NCI-H524 (cell line): ENCODE results near the gene CPNE2.
"Not testable (repeated sequence)": the region's sequence is repeated elsewhere in the genome, so short reads cannot be mapped to it uniquely, and the experiment has no call there.

ENCODE experiments used
- DNase-seq, 2 experiments: peaks; one replicate each; lab custom pipeline; 2025; lab: John Stamatoyannopoulos, UW

The CPNE2 gene

DNA sequence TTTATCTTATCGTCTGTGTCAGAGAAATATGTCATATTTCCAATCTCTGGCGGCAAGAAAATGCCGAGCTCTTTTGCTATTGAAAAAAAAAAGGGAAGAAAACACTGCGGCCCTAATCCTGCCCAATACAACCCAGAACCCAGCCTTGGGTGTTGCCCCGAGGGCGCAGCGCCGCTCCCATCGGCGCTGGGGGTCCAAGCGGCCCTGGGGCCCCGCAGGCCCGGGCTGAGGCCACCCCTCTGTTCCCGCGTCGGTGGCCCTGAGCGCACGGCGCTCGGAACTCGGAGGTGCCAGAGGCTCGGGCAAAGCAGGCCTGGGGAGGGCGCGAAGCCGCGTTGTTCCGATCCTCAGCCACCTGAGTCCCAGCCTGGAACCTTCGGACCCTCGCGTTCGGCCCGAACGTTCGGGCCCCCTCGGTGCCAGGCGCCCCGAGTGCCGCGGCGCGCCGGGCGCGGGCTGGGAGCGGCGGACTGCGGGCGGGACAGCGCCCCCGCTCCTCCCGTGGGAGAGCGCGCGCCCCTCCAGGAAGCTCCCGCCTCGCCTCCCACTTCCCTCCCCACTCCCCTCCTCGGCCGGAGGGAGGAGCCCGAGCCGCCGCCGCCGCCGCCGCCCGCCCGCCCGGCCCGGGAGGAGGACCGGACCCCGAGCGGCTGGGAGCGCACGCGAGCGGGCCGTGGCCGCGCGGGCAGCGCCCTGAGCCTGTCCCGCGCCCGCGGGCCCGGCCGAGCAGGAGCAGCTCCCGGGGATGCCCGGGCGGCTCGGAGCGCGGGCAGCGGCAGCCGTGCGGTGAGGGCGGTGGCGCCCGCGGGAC lies at the start of gene CPNE2:
Gene CPNE2 (plus strand): TSS at position 609 of the 811 bp plus-strand sequence. CDS start 18,160 bp downstream, outside the sequence.
- peak; percentile 35 to 53 for DNase-seq

DNA sequence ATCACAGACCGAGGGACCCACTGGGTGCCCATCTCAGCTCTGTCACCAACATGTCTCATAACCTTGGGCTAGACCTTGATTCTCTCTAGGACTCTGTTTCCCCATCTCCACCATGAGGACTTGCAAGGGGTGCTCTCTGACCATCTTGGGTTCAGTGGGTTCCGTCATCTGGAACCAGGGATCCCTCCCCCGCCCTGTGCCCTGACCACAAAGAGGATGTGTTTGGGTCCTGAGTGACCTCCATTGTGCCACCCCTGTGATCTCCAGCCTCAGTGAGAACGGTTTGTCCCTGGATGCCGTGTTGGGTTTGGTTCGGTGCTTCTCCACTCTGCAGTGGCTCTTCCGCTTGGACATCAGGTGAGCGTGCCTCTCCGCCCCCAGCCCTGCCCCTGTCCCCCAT lies 49.1 kb upstream of the CPNE2 start:
- no peak for DNase-seq

DNA sequence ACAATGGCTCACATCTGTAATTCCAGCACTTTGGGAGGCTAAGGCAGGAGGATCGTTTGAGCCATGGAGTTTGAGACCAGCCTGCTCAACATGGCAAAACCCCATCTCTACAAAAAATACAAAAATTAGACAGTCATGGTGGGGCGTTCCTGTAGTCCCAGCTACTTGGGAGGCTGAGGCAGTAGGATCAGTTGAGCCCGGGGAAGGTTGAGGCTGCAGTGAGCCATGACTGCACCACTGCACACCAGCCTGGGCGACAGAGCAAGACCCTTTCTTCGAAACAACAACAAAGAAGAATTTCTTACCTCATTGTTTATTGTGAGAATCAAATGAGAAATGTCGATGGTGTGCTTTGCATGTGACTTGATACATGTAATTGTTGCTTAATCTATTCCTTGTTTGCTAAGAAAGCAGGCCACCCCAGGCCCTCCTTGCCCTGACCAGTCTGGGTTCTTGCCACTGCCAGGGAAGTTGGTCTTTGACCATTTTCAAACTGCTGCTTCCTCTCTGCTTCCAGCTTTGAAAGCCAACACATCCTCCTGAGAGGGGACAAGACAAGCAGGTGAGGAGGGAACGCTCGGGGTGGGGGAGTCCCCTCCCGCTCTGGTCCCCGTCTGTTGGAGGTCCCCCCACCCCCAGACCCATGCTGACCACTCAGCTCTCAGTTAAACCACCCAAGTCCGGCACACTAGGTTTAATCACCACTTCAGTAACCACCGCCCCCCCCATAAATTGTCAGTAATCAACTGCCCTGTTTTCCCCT lies 47.3 kb upstream of the CPNE2 start:
- DNase-seq: no peak

DNA sequence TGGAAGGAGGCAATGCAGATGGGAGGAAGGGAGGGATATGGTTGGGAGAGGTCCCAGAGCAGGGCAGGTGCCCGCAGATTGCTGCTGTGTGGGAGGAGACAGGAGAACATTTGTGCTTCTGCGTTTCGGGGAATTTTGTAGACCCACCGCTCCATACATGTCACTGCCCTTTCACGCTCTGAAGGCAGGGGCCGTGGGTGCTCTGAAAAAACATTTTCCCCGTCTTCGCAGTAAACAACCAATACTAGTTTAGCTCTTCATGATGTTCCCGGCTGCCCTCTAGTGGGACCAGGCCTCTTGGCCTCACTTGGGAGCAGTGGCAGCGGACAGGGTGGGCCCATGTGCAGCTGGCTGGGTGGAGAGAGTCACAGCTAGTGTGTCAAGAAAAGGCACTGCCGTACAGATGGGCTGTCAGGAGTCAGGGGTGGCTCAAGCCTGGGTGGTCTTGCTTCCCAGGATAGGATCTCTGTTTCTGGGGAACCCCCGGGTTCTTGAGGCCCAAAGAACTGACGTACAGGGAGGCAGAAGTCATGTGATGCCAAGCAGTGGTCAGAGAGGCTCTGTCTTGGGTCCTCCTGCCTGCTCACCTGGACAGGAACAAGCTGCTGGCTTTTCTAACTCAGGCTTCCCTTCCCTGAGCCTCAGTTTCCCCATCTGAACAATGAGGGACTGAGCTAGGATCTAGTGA lies 46.5 kb upstream of the CPNE2 start:
- peak; percentile 20 to 76 for DNase-seq

DNA sequence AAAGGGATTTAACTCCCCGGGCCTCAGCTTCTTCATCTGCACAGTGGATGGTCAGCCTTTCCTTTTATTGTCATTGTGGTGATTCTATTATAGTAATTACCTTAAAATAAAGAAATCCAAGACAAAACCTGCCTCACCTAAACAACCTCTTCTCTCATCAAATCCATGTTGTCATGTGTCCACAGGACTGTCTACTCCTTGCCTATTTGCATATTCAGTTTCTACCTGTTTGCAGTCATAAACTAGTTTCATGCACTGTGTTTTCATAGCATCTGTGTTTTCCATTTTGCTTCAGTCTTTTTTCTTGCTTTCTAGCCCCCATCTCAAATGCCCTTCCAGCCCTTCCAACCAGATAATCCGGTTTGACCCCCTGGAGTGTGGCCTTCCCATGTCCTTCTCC lies 44.3 kb upstream of the CPNE2 start:
- DNase-seq: no peak

DNA sequence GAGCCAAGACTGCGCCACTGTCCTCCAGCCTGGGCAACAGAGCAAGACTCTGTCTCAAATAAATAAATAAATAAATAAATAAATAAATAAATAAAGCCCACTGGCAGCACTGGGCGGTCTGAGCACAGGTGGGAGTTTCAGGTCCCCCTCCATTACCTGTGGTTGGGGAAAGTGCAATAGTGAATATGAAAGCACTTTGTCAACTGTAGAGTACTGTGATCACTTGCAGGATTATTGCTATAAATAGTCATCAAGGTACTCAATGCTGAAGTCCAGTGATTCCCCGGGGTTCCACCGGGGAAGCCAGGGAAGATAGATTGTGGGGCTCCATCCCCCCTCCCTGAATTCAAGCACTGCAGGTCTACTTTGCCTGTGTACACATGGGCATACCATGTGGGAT lies 42.7 kb upstream of the CPNE2 start:
- DNase-seq: no peak

DNA sequence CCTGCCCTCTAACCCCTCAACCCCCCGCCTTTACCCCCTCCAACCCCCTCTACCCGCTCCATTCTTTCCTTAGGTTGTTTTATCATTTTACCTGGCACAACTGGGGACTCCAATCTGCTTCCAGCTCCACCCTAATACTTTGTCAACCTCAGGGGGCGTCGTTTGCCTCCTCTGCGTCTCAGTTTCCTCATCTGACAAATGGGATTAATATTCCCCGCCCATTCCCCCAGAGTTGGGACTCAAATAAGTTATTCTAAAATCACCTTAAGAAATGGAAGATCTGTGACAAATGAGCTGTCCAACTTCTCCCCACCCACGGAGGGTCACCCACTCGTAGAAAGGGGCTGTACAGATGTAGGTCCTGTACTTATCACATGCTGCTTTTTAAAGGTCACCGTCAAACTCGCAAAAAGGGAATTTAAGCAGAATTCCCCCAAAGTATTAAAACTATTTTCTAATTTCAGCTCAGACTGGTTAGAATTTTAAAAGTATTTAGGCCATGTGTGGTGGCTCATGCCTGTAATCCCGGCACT lies 40.6 kb upstream of the CPNE2 start:
- no peak for DNase-seq

DNA sequence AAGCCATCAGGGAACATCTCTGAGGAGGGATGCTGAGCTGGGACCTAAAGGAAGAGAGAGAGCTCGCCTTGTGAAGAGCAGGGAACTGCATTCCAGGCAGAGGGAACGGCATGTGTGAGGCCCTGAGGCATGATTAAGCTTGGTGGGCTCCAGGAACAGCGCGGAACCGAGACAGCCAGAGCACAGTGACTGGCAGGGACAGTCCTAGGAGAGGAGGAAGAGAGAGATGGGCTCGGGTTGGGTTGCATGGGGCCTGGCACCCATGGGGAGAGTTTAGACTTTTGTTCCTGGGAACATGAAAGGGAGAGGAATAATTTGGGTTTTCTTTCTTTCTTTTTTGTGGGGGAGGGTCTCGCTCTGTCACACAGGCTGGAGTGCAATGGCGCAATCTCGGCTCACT lies 39.2 kb upstream of the CPNE2 start:
- no peak for DNase-seq

DNA sequence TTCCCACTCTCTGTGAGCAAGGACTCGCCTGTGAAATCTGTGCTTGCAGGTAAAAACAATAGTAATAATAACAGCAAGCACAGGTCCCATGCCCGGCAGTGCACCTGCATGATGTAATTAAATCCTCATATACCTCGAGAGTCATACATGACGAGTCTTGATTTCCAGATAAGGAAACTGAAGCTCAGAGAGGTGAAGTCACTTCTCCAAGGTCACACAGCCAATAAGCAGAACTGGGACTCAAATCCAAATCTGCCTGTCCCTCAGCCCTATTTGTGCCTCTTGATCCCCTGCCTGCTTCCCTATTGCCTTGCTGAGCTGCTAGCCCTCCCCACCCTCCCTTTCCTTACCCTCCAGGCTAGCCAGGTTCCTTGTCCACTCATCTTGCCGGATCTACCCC lies 38.0 kb upstream of the CPNE2 start:
- no peak for DNase-seq

DNA sequence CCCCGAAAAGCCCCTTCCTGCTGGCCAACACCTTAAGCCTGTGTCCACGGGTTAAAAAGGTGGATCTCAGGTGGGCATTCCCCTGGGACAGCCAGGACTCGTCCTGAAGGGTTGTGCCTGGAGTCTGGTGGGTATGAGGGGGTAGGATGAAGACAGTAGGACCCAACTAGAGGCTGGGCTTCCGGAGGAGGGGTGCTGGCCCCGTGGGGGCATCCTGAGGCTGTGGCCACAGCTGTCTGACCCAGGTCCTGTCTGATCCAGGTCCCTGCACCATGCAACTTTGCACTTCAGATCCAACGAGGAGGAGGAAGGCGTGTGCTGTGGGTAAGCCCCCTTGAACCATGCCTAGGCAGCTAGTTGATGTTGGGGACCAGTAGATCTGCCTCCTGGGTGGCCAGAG lies 37.6 kb upstream of the CPNE2 start:
- no peak for DNase-seq

DNA sequence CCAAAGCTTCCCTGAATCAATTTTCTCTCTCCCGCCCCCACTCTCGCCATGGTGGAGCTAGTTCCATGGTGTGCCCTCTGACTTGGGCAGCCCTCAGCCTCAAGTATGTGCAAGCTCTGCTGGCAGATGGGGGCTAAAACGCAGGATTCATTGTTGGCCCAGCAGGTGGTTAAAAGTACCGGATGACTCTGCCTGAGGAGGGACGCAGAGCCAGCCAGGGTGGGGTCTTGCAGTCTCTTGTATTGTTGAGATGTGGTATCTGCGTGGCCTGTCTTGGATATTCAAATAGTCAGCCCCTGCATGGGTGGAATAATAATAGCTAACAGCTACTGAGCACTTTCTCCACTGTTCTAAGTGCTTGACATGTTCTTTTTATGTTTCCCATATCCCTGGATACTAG lies 36.7 kb upstream of the CPNE2 start:
- DNase-seq: peak in 1 of 2 experiments; percentile 33

DNA sequence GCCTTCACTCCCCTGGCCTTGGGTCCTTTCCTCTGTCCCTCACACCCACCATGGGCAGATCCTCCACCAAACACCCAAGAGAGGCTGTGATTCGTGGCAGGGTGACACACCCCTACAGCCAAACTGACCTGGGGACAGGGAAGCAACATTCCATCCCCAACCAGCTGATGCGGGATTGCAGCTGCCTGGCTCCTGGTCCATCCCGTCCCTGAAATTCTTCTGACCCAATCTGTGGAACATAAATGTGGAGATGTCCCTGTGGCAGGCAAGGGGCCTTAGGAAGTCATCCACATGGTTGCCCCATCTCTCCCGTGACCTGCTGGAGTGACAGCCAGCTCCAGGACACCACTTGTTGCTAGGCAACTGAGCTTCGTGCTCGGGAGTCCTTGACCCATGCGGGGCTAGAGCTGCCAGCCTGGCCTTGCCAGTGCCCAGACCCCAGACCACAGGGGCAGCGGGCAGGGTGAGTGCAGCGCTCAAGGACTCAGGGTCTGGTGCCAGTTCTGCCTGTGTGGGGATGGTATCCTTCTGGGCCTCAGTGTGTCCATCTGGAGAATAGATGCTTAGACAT lies 34.0 kb upstream of the CPNE2 start:
- DNase-seq: no peak

DNA sequence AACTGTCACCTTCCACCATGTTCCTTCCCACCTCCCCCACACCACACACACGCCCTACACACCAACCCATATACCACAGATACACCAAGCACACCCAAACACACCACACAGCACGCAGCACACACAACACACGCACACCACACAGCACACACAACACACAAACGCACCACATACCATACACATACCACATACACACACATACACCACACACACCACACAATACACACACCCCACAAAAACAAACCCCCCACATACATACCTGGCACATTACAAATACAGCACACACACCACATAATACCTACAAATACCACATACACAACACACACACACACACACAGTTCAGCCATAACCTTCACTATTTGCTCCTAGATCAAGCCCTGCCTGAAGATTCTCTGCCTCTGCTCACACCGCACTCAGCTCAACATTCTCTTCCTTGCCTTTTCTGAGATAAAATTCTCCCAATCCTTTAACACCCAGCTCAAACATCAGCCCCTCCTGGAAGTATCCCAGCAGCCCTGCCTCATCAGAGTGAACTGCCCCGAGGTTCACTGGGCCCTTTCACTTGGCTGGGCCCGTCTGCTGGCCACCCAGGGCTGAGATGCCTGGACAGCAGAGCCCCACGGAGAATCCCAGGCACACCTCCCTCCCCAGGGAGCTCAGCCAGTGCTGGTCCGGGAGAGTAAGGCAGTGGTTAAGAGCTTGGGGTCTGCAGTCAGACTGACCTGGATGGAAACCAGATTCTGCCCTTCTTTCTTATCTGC lies 31.9 kb upstream of the CPNE2 start:
- DNase-seq: no peak

DNA sequence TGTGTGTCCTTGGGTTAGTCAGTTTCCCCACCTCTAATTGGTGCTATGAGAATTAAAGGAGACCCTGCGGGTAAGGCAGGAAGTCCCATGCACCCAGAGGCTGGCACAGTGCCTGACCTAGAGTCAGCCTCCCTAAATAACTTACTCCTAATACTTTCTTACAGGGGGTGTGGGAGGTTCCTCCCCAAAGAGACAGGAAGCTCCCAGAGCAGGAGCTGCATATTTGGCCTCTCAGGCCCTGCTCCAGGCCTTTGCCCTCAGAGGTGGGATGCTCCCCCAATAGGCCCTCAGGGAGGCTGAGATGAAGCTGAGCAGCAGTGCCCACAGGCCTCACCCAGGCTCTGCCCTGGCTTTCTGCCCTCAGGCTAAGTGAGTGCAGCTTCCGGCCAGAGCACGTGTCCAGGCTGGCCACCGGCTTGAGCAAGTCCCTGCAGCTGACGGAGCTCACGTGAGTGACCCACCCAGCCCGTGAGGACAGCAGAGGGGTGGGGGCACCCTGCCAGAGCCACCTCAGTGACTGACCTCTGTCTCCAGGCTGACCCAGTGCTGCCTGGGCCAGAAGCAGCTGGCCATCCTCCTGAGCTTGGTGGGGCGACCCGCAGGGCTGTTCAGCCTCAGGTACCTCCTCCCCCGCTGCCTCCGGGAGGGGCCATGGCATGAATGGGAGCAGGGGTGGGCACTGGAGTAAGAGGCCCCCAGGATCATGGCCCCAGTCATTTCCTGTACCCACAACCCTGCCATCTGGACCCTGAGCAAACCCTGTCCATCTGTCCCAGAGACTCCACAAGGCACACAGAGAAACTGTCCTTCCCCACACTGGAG lies 31.1 kb upstream of the CPNE2 start:
- peak; percentile 61 to 80 for DNase-seq

DNA sequence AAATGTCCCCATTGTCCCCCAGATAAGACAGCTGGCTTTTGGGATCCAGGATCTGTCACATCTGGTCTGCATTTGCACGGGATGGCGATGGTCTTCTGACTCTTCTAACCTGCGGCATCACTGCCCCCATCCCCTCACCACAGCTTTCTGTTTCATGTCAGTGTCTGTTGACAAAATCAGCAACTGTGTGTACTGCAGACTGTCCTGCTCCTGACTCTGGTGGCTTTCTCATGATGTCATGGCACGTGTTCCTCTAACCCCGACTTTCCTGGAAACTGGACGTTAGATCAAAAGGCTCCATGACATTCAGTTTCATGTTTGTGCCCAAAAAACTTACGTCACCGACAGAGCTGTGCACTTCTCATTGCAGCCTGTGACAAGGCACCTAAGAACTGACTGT lies 30.1 kb upstream of the CPNE2 start:
- DNase-seq: peak in 1 of 2 experiments; percentile 12

DNA sequence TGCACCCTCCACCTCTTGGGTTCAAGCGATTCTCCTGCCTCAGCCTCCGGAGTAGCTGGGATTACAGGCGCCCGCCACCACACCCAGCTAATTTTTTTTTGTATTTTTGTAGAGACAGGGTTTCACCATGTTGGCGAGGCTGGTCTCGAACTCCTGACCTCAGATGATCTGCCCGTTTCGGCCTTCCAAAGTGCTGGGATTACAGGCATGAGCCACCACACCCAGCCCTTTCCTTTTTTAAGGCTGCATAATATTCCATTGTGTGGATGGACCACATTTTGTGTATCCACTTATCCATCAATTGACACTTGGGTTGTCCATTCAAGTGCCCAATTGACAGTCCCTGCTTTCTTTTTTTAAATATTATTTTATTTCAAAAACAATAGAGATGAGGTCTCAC lies 29.2 kb upstream of the CPNE2 start:
- DNase-seq: not testable (repeated sequence)

DNA sequence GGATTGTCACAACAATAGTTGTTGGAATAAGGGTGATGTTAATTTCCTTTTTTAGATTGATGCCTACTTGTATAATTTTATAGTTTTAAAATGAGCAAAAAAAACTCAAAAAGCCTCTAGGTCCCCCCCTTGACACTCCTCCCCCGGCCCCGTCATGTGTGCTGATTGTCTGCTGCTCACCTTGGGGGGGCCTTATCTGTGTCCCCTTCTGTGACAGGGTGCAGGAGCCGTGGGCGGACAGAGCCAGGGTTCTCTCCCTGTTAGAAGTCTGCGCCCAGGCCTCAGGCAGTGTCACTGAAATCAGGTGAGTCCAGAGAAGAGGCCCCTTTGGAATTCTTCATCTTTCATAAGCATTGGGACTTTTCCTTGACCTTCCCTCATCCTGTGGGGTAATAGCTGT lies 27.4 kb upstream of the CPNE2 start:
- DNase-seq: no peak

DNA sequence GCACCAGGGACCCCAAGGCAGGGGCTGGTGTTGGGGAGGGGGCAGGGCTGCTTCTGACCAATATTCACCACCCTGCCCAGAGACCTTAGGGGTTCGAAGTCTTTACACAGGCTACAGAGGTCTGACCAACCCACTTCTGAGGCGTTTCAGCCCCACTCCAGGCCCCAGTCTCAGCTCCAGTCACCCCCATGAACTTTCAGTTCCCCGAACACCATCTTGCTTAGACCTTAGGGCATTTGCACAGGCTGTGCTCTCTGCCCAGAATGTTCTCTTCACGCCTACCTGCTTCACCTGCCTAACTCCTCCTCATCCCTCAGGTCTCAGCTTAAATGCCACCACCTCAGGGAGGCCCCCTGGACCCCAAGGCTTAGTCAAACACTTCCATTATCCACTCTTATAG lies 25.8 kb upstream of the CPNE2 start:
- DNase-seq: no peak

DNA sequence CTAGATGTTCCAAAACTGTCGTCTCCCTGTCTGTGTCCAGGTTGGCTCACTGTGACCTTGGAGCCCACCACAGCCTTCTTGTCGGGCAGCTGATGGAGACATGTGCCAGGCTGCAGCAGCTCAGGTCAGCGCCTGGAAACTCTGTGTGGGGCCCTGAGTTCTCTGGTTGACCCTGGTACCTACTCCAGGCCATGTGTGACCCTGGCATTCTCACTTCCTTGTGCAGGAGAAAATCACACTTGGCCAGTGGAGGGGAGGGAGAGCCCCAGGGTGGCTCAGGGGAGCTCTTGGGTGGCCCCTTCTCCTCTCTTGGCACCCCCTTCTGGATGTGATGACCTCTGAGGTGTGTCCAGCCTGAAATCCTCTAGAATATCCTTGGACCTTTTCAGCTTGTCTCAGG lies 25.0 kb upstream of the CPNE2 start:
- no peak for DNase-seq

DNA sequence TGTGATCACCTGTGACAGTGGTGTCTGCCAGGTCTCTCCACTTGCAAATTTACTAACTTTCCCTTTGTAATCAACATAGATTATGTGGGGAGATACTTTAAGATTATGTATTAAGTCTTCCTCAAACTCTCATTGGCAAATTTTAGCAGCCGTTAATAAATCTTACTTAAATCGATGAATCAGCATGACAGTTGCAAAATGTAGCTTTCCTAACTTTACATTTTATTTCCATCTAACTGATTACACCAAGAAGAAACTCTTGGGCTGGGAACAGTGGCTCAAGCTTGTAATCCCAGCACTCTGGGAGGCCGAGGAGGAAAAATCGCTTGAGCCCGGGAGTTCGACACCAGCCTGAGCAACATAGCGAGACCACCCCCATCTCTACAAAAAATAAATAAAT lies 23.3 kb upstream of the CPNE2 start:
- DNase-seq: no peak
